Esophagus squamous epithelium (tissue), 4 donors: Measurements from ENCODE around the gene PRUNE2.

Experiments
- POLR2A ChIP-seq, 4 donors: fragments of 450-650 bp; IDR thresholded peaks; one replicate each; pipeline ENCODE4 v1.6.1; 2017; ENCODE audit warnings: antibody characterized with exemption in 4 of 4, mild to moderate bottlenecking in 4 of 4, moderate library complexity in 3 of 4
- TF ChIP-seq, protein P1 (sequence below), 6 experiments: fragments of 450-650 bp in 4 of 6; fragments of 200-600 bp in 2 of 6; sonication (generic) in 2 of 6; IDR thresholded peaks; one replicate each; pipeline ENCODE4 v1.5.1; 2016 to 2019; ENCODE audit warnings: antibody characterized with exemption in 6 of 6, mild to moderate bottlenecking in 4 of 6, moderate library complexity in 4 of 6

DNA sequence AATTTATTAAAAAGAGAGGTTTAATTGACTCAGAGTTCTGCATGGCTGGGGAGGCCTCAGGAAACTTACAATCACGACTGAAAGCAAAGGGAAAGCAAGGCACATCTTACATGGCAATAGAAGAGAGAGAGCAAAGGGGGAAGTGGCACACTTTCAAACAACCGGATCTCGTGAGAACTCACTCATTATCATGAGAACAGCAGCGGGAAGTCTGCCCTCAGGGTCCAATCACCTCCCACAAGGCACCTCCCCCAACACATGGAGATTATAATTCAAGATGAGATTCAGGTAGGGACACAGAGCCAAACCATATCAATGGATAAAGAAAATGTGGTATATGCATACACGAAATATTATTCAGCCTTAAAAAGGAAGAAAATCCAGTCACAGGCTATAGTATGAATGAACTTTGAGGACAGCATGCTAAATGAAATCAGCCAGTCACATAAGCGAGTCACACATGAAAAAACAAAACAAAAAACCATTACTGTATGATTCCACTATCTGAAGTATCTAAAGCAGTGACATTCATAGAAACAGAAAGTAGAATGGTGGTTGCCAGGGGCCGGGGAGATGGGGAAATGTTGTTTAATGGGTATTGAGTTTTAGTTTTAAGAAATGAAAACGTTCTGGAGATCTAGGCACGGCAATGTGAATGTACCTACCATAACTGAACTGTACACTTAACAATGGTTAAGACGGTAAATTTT lies 225.0 kb downstream of the PRUNE2 start:
- no peak for TF ChIP-seq POLR2A (IDR thresholded peaks at IDR 0.05)
- TF ChIP-seq, protein P1, sequence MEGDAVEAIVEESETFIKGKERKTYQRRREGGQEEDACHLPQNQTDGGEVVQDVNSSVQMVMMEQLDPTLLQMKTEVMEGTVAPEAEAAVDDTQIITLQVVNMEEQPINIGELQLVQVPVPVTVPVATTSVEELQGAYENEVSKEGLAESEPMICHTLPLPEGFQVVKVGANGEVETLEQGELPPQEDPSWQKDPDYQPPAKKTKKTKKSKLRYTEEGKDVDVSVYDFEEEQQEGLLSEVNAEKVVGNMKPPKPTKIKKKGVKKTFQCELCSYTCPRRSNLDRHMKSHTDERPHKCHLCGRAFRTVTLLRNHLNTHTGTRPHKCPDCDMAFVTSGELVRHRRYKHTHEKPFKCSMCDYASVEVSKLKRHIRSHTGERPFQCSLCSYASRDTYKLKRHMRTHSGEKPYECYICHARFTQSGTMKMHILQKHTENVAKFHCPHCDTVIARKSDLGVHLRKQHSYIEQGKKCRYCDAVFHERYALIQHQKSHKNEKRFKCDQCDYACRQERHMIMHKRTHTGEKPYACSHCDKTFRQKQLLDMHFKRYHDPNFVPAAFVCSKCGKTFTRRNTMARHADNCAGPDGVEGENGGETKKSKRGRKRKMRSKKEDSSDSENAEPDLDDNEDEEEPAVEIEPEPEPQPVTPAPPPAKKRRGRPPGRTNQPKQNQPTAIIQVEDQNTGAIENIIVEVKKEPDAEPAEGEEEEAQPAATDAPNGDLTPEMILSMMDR (IDR thresholded peaks at IDR 0.05): no peak
